HG02798 (cell line): ENCODE data around the gene GRN.
"Not testable (repeated sequence)": the region's sequence is repeated elsewhere in the genome, so short reads cannot be mapped to it uniquely, and the experiment has no call there.

Experiments used
- ATAC-seq: cut with Tn5 transposase; IDR thresholded peaks from one replicate; pipeline ENCODE4 v1.9.1; 2021; ENCODE audit warnings: mild to moderate bottlenecking; ENCODE audit not compliant: unreplicated experiment, poor library complexity

GRN gene

GRCh38 chr17:44378171-44378705, 33.1 kb downstream of the GRN start:
- ATAC-seq = no peak

GRCh38 chr17:44379887-44380286, 34.8 kb downstream of the GRN start:
- no peak for ATAC-seq

GRCh38 chr17:44380767-44381166, 35.7 kb downstream of the GRN start:
- ATAC-seq = no peak

GRCh38 chr17:44381810-44382305, 36.8 kb downstream of the GRN start:
- ATAC-seq = no peak

GRCh38 chr17:44382917-44383316, 37.8 kb downstream of the GRN start:
- no peak for ATAC-seq

- ATAC-seq = no peak
Measured at GRCh38 chr17:44383363-44383762, 38.3 kb downstream of the GRN start.

- ATAC-seq = no peak
Measured at GRCh38 chr17:44383861-44384260, 38.8 kb downstream of the GRN start.

GRCh38 chr17:44384281-44384822, 39.2 kb downstream of the GRN start:
- ATAC-seq = no peak

GRCh38 chr17:44384823-44385286, 39.8 kb downstream of the GRN start:
- ATAC-seq = no peak

GRCh38 chr17:44385287-44386181, 40.4 kb downstream of the GRN start:
- peak; percentile 55 for ATAC-seq

- ATAC-seq = no peak
Measured at GRCh38 chr17:44386182-44386525, 41.1 kb downstream of the GRN start.

- ATAC-seq = no peak
Measured at GRCh38 chr17:44387804-44388203, 42.7 kb downstream of the GRN start.

- no peak for ATAC-seq
Measured at GRCh38 chr17:44389281-44389680, 44.2 kb downstream of the GRN start, which contains the start of gene ITGA2B. Gene ITGA2B (minus strand): TSS chr17:44389649. CDS start chr17:44389473, 176 bp downstream.

- no peak for ATAC-seq
Measured at GRCh38 chr17:44389723-44390202, 44.7 kb downstream of the GRN start.

GRCh38 chr17:44390250-44390870, 45.3 kb downstream of the GRN start:
- no peak for ATAC-seq

- ATAC-seq = not testable (repeated sequence)
Measured at GRCh38 chr17:44394112-44394511, 49.0 kb downstream of the GRN start.

GRCh38 chr17:44394833-44395232, 49.7 kb downstream of the GRN start:
- no peak for ATAC-seq

- ATAC-seq = no peak
Measured at GRCh38 chr17:44396946-44397345, 51.8 kb downstream of the GRN start.

- ATAC-seq = no peak
Measured at GRCh38 chr17:44397479-44398440, 52.7 kb downstream of the GRN start.
